ENCODE measurements around the gene HNRNPH1. TPM values are rescaled to one million over a fixed set of nuclear protein-coding genes. Genes with fewer than 3 reads are reported as not detected.

HNRNPH1 gene
- total RNA-seq, 2 donors from 2014 or later: 335 to 732 TPM

- DNase-seq: peak in 1 of 4 donors; percentile 13
- Histone ChIP-seq H3K27me3 (no peaks in the 10 kb centered on the region), H3K9me3 (no peaks in the 10 kb centered on the region), H3K4me3 (no peak overlapping the region), H3K4me1 (no peaks in the 10 kb centered on the region), H3K36me3 (replicated peaks in 1 of 2; ENCODE audit: insufficient read depth in 1 of 2, low read depth in 2 of 2) (peaks cover 0 to 38% of the 10 kb centered on the region in 2 donors), H3K27ac (no peak overlapping the region)
- TF ChIP-seq CTCF (IDR thresholded peaks at IDR 0.05) (no peak), POLR2A (IDR thresholded peaks at IDR 0.05) (no peak)
- ATAC-seq: no peak
- 90% methylated on average over 9 to 10 of the region's 12 CpGs for WGBS, 2 donors
- intact Hi-C loops (cut with DNase I): no loop called here
These were observed 20.2 kb downstream of the HNRNPH1 start for GRCh38 chr5:179603308-179603707.

DNA sequence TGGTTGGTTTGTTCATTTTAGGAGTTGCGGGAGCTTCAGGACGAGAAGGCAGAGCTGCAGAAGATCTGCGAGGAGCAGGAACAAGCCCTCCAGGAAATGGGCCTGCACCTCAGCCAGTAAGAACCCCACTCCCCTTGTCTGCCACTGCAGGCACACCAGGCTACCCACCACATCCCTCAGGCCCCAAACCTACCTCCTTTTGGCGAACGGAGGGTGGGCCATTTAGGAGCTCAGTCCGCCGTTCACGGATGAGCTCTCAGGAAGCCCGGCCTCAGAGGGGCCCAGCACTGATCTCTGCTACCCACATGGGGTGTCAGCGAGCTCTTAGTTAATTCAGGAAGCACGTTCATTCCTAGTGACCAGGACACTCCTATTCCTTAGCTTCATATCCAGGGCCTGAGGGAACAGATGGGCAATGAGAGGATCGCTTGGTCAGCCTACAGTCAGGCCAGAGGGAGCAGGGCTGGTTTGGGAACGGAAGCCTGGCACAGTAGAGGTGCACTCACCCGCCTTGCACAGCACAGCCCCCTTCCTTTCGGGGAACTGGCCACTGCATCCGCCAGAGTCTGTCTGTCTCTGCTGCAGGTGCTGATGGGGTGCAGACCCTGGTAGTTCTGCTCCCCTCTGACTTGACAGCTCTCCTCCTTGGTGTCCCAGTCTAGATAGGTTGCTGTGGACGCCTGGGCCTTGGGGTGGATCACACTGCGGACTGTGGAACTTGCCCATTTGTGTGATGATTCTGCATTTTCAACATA lies 21.4 kb downstream of the HNRNPH1 start:
- no peak overlapping the region for H3K27ac ChIP-seq
- peaks cover 0 to 39% of the 10 kb centered on the region in 2 donors for H3K36me3 ChIP-seq (replicated peaks in 1 of 2; ENCODE audit: insufficient read depth in 1 of 2, low read depth in 2 of 2)
- H3K9me3 ChIP-seq: no peaks in the 10 kb centered on the region
- H3K27me3 ChIP-seq: no peaks in the 10 kb centered on the region
- 93 to 94% methylated on average over 5 to 18 of the region's 18 CpGs for WGBS, 2 donors
- H3K4me3 ChIP-seq: no peak overlapping the region
- no peak for TF ChIP-seq CTCF (IDR thresholded peaks at IDR 0.05)
- H3K4me1 ChIP-seq: no peaks in the 10 kb centered on the region
- DNase-seq (no peak), ATAC-seq (no peak)
- intact Hi-C loops (cut with DNase I): no loop called here

GRCh38 chr5:179599973-179600372 lies 23.5 kb downstream of the HNRNPH1 start:
- no peak for ATAC-seq

GRCh38 chr5:179599566-179599965 lies 23.9 kb downstream of the HNRNPH1 start:
- no peak for TF ChIP-seq POLR2A (IDR thresholded peaks at IDR 0.05)
- no peak for TF ChIP-seq CTCF (IDR thresholded peaks at IDR 0.05)
- H3K36me3 ChIP-seq (replicated peaks in 1 of 2; ENCODE audit: insufficient read depth in 1 of 2, low read depth in 2 of 2): peaks cover 0 to 45% of the 10 kb centered on the region in 2 donors
- no peaks in the 10 kb centered on the region for H3K9me3 ChIP-seq
- 91 to 93% methylated on average over 10 to 16 of the region's 16 CpGs for WGBS, 2 donors
- no peak overlapping the region for H3K27ac ChIP-seq
- DNase-seq (no peak), ATAC-seq (no peak)
- intact Hi-C loops (cut with DNase I): no loop called here
- no peaks in the 10 kb centered on the region for H3K27me3 ChIP-seq
- H3K4me1 ChIP-seq: no peaks in the 10 kb centered on the region
- no peak overlapping the region for H3K4me3 ChIP-seq

More at GRCh38 chr5:179599973-179600372, 23.5 kb downstream of the HNRNPH1 start:
- H3K4me3 ChIP-seq: no peak overlapping the region
- TF ChIP-seq CTCF (IDR thresholded peaks at IDR 0.05) (no peak), POLR2A (IDR thresholded peaks at IDR 0.05) (no peak)
- peaks cover 0 to 43% of the 10 kb centered on the region in 2 donors for H3K36me3 ChIP-seq (replicated peaks in 1 of 2; ENCODE audit: insufficient read depth in 1 of 2, low read depth in 2 of 2)
- intact Hi-C loops (cut with DNase I): no loop called here
- peak in 1 of 4 donors; percentile 30 for DNase-seq
- 80 to 93% methylated on average over 8 to 9 of the region's 9 CpGs for WGBS, 2 donors
- H3K9me3 ChIP-seq: no peaks in the 10 kb centered on the region
- no peak overlapping the region for H3K27ac ChIP-seq
- no peaks in the 10 kb centered on the region for H3K27me3 ChIP-seq
- H3K4me1 ChIP-seq: no peaks in the 10 kb centered on the region

DNA sequence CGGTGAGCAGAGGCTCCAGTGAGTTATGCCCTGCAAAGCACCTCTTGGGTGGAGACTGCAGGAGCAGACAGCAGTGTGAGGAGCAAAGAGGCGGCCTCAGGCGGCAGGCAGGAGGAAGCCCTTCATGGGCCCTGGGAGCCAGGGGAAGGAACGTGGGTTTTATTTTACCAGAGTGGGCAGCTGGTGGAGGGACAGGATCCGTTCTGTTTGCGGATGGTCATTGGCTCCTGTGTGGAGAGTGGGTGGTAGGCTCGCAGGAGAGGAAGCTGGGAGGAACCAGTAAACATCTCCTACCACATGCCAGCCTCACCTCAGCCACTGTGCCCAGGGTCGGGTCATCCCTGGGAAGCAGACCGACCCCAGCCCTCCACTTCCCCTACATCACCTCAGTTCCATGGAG lies 24.4 kb downstream of the HNRNPH1 start:
- ATAC-seq (no peak), DNase-seq (no peak)
- peaks cover under 1 to 47% of the 10 kb centered on the region in 2 donors for H3K36me3 ChIP-seq (replicated peaks in 1 of 2; ENCODE audit: insufficient read depth in 1 of 2, low read depth in 2 of 2)
- H3K4me1 ChIP-seq: no peaks in the 10 kb centered on the region
- H3K27ac ChIP-seq: no peak overlapping the region
- no peak for TF ChIP-seq POLR2A (IDR thresholded peaks at IDR 0.05)
- TF ChIP-seq CTCF (IDR thresholded peaks at IDR 0.05): no peak
- no peaks in the 10 kb centered on the region for H3K27me3 ChIP-seq
- no peaks in the 10 kb centered on the region for H3K9me3 ChIP-seq
- H3K4me3 ChIP-seq: no peak overlapping the region
- intact Hi-C loops (cut with DNase I): no loop called here
- 92 to 98% methylated on average over 7 to 8 of the region's 9 CpGs for WGBS, 2 donors
